SU-DHL-6 (cell line): ENCODE results near the gene ROBO2.

Source experiments
- EZH2phosphoT487 ChIP-seq: fragments of 200-600 bp; sonication (generic), shearing (Covaris generic); conservative IDR thresholded peaks from 2 replicates; pipeline ENCODE4 v1.6.1; 2018; ENCODE audit warnings: mild to moderate bottlenecking, antibody characterized with exemption, low read length, moderate library complexity, mixed read lengths
- TF ChIP-seq, protein P1 (sequence below): fragments of 200-600 bp; sonication (generic); IDR thresholded peaks from one replicate; pipeline ENCODE4 v1.5.1; 2017; ENCODE audit warnings: antibody characterized with exemption, mild to moderate bottlenecking, low read length, moderate library complexity; ENCODE audit not compliant: insufficient read depth, poor library complexity, severe bottlenecking

DNA sequence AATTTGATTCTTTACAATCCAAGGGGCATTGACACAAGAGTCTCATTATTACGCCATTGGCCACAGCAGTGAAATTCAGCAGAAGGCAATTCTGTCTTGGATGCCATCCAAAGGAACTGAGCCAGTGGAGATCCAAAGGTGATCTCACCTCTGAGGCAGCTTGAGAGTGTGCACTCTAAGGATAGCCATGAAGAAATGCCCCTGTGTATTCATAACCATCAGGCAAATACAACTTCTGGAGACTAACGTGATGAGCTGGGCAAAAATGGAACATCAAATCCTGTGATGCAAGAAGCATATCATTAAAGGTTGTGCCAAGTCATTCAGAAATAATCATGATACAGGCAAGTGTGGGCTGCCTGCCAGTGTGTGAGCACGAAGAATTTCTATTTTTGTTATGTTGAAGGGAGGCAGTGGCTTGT lies 41.4 kb downstream of the ROBO2 start:
- TF ChIP-seq, protein P1, sequence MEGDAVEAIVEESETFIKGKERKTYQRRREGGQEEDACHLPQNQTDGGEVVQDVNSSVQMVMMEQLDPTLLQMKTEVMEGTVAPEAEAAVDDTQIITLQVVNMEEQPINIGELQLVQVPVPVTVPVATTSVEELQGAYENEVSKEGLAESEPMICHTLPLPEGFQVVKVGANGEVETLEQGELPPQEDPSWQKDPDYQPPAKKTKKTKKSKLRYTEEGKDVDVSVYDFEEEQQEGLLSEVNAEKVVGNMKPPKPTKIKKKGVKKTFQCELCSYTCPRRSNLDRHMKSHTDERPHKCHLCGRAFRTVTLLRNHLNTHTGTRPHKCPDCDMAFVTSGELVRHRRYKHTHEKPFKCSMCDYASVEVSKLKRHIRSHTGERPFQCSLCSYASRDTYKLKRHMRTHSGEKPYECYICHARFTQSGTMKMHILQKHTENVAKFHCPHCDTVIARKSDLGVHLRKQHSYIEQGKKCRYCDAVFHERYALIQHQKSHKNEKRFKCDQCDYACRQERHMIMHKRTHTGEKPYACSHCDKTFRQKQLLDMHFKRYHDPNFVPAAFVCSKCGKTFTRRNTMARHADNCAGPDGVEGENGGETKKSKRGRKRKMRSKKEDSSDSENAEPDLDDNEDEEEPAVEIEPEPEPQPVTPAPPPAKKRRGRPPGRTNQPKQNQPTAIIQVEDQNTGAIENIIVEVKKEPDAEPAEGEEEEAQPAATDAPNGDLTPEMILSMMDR = no peak
- no peak for TF ChIP-seq EZH2phosphoT487
